HG02571 (cell line): Measurements from ENCODE around the gene TNFRSF9.
A peak's percentile ranks its signal among the peaks of the same experiment; 100 is the strongest.
"Not testable (repeated sequence)": the region's sequence is repeated elsewhere in the genome, so short reads cannot be mapped to it uniquely, and the experiment has no call there.

Experiments used
- ATAC-seq: cut with Tn5 transposase; IDR thresholded peaks from one replicate; pipeline ENCODE4 v1.9.1; 2021; ENCODE audit warnings: mild to moderate bottlenecking, moderate library complexity; ENCODE audit not compliant: unreplicated experiment

TNFRSF9 gene

DNA sequence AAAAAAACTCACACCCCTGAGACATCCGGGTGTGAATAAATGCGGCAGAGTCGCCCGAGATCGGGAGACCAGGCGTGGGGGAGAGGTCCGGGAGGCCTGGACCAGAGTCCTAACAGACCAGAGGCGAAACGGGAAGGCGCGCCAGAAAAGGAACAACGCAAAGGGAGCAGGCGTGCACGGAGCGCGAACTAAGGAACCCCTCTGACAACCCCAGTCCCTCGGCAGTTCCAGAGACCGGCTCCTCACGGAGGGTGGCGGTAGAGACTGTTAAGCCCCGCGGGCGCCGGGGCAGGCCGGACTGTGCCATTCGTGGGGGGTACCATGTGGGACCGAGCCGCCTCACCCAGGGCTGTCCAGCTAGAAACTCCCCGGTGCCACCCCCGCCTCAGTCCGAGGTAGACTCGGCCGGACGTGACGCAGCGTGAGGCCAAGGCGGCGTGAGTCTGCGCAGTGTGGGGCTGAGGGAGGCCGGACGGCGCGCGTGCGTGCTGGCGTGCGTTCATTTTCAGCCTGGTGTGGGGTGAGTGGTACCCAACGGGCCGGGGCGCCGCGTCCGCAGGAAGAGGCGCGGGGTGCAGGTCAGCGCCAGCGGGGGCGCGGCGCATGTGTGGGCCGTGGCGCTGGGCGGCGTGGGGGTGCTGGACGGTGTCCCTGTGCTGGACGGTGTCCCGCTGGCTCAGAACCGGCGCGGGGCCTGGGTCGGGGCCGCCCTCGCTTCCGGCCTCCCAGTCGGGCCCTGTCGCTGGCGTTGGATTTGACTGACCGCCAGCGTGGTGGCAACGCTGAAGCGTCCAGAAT lies 20.8 kb upstream of the TNFRSF9 start, which contains the start of gene PARK7:
Gene PARK7, plus strand, starts transcription at position 496 of the 798 bp plus-strand sequence. CDS start 1,075 bp downstream, outside the sequence.
- ATAC-seq = peak; percentile 96

- ATAC-seq = no peak
These were observed 20.2 kb upstream of the TNFRSF9 start for GRCh38 chr1:7960867-7961215.

DNA sequence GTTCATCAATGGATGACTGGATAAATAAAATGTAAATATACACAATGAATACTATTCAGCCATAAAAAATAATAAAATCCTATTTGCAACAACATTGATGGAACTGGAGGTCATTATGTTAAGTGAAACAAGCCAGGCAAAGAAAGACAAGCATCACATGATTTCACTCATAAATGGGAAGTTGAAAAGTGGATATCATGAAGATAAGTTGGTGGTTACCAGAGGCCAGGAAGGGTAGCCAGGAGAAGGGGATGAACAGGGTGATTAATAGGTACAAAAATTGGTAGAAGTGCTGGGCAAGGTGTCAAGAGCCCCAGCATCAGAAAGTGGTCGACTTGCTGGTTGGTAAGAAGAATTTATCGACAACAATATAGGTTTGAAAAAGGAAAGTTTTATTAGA lies 19.5 kb upstream of the TNFRSF9 start:
- ATAC-seq = no peak

DNA sequence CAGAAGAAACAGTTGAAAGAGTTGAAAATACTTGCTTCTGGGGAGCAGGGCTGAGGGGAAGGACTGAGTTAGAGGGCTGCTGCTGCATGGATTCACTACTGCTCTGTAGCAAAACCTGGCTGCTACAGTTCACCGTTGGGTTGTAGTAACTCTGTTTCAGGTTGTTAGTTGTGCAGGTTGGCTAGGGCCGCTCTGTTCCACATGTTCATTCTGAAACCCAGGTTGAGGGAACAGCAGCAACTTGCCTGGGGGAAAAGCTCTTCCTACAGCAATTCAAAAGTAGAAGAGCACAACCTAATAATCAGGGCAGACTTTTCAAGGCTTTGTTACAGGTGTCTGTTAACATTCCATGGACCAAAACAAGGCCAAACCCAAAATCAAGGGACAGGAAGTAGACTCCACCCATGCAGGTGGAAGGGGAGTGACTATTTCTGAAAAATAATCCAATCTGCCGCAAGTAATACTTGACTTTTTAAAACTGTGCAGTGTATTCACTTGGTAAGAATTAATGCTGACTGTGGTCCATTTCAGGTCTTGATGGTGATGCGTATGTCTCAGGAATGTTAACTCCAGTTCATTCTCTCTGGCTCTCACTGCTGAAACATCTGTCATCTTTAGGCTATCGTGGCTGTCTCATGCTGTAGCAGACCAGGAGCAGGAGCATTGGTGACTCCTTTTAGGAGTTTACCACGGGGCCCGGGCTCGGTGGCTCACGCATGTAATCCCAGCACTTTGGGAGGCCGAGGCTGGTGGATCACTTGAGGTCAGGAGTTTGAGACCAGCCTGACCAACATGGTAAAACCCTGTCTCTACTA lies 15.8 kb upstream of the TNFRSF9 start:
- ATAC-seq = no peak

DNA sequence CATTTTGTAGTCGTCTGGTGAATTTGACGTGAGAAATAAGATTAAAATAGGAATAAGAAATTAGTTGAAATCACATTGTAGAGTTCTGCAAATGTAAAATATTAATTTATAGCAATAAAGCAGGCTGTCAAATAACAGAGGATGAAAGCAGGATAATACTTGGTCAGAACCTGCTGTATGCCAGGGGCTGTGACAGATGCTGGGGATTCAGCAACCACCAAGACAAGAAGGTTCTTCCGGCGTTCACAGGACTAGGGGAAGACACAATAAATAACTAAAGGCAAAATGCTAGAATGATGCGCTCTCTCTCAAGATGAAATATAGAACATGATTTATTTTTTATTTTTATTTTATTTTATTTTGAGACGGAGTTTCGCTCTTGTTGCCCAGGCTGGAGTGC lies 14.0 kb upstream of the TNFRSF9 start:
- no peak for ATAC-seq

DNA sequence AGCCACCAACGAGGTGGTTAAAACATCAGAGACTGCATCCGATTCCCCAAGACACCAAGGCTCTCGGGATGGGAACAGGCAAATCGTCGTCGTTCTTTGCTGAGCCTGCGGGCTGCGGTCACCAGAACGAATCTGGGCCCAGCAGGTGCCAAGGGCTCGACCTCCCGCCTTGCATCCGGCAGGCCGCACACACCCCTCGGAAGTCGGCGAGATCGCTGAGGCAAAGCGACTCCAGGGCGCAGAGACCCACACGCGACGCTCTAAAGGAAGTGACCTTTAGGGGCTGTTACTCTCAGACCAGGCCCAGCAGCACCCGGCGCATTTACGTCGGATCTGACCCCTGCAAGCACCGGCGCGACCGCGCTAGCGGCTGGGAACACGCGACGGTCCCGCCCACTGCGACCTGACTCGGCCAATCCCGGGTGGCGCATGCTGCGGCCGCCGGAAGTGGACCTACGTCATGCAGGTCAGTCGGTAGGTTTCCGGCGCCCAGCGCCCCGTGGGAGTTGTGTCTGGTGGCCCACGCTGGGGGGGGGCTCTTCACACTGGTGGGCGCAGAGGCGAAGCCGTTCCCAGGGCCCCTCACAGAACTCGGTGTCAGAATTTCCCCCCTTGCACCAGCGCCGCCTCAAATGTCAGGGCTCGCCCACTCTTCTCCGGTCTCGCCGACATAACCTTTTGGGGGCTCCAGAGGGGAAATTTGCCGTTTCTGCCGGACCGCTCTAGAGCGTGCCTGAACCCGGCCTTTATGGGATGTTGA lies 13.4 kb upstream of the TNFRSF9 start:
- peak; percentile 97 for ATAC-seq

DNA sequence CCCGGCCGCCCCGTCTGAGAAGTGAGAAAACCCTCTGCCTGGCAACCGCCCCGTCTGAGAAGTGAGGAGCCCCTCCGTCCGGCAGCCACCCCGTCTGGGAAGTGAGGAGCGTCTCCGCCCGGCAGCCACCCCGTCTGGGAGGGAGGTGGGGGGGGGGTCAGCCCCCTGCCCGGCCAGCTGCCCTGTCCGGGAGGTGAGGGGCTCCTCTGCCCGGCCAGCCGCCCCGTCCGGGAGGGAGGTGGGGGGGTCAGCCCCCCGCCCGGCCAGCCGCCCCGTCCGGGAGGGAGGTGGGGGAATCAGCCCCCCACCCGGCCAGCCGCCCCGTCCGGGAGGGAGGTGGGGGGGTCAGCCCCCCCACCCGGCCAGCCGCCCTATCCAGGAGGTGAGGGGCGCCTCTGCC lies 12.2 kb upstream of the TNFRSF9 start:
- not testable (repeated sequence) for ATAC-seq

- ATAC-seq = no peak
These were observed 8.3 kb upstream of the TNFRSF9 start for GRCh38 chr1:7948960-7949359.

DNA sequence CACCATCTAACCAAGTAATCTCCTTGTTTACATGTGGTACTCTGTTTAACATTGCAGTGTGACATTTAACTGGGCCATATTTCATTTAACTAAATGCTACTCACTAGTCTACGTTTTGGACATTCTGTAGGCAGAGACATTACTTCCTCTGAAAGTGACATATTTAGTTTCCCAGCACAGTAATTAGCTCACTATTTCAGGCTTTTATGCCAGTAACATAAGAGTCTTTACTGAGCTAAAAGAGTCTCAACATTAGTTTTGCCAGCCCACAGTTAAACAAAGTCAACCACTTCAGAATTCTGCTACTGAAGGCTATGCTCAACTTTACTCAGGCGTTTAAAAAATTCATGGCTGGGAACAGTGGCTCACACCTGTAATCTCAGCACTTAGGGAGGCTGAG lies 2.6 kb upstream of the TNFRSF9 start:
- no peak for ATAC-seq

GRCh38 chr1:7942214-7942921 lies 1.7 kb upstream of the TNFRSF9 start:
- ATAC-seq = no peak

DNA sequence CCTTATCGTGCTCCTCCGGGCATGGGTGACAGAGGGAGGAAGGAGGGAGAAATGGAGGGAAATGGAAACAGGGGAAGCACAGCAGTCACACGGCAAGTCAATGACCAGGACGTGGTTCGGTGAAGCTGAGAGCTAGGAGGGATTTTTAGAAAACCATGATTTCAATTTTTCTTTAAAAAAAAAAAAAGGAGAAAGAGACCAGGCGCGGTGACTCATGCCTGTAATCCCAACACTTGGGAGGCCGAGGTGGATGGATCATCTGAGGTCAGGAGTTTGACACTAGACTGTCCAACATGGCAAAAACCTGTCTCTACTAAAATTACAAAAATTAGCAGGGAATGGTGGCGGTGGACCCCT lies 776 bp upstream of the TNFRSF9 start:
- ATAC-seq = no peak

DNA sequence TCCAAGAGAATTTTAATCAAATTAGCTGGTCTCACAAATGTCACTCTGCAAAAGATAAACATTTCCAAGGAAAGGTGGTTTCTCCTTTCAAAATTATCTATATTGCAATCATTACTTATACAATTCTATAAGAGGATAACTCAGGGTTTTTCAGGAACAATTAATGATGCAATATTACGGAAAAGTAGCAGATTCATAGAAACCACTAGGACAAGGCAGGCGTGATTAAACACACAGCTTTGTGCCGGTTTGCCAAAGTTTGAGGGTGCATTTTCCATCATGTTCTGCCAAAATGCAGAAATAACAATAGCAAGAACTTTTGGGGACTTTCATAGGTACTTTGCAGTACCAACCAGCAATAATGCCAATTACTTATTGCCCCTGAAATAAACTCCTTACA lies 605 bp downstream of the TNFRSF9 start:
- ATAC-seq = no peak

GRCh38 chr1:7938070-7938469 lies 2.6 kb downstream of the TNFRSF9 start:
- no peak for ATAC-seq

DNA sequence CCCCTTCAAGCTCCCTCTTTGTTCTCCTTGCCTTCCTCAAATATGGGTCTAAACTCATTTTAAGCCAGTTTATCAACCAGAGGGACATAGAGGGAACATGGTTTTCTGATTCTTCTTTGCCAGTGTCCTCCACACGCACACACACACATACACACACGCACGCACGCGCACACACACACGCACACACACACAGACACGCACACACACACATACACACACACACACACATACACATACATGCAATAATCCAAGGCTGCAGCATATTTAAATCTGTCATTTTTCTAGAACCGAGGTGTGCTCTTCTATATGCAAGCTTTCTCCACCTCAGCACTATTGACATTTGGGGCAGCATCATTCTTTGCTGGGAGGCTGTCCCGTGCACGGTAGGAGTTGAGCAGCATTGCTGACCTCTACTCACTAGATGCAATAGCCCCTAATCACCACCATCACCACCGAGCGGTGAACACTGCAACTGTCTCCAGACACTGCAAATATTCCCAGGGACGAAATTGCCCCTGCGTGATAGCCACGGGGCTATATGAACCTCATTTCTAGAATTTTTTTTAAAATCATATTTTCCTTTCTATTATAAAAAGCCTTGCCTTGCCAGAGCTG lies 8.0 kb downstream of the TNFRSF9 start:
- ATAC-seq = no peak

DNA sequence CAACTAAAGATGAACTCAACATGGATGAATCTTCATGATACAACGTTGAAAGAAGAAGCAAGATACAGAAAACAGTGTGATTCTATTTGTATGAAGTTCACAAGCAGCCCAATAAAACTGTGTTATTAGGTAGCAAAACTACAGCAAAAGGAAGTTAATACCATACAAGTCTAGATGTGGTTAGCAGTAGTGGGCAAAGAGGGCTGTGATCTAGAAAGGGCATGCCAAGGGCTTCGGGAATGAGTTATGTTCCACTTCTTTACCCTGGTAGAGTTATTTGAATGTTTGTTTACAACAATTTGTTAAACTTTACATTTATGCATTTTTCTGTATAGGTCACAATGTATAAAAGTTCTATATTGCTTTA lies 9.2 kb downstream of the TNFRSF9 start:
- ATAC-seq = no peak

DNA sequence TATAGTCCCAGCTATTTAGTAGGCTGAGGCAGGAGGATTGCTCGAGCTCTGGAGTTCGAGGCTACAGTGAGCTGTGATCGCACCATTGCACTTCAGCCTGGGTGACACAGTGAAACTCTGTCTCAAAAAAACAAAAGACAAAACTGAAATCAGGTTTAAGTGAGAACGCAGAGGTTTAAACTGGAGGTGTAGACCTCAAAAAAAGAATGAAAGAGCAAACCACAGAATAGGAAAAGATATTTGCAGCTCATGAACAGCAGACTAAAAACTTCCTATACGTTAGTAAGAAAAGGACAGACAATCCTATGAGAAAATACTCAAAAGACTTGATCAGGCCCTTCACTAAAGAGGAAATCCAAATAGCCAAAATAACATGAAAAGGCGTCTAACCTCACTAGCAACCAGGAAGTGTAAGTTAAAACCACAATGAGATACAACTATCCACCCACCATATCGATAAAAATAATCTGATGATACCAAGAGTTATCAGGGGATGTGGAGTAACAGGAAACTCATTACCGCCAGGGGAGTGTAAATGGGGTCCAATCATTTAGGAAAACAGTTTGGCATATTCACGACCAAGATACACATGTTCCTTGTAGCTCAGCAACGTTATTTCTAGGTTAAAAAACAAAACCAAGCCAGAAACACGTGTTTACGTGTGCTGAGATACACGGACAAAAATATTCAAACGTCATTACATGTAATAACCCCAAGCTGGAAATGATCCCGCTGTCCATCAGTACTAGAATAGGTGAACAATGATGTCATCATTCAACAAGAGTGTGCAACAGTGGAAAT lies 9.8 kb downstream of the TNFRSF9 start:
- ATAC-seq = no peak

DNA sequence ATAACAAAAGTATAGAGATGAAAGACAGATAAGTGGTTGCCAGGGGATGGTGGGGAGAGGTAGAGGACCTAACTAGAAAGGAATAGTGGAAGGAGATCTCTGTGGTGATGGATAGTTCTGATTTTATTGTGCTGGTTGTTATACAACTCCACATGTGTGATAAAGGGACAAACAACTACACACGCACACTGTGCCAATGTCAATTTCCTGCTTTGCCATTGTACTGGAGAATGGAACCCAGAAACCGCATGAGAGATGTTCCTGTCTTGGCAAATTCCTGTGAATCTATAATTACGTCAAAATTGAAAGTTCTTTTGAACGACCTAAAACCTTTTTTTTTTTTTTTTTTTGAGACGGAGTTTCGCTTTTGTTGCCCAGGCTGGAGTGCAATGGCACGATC lies 11.0 kb downstream of the TNFRSF9 start:
- no peak for ATAC-seq

- no peak for ATAC-seq
These were observed 12.4 kb downstream of the TNFRSF9 start for GRCh38 chr1:7928247-7928646.

- ATAC-seq = not testable (repeated sequence)
These were observed 13.6 kb downstream of the TNFRSF9 start for GRCh38 chr1:7927061-7927460.

DNA sequence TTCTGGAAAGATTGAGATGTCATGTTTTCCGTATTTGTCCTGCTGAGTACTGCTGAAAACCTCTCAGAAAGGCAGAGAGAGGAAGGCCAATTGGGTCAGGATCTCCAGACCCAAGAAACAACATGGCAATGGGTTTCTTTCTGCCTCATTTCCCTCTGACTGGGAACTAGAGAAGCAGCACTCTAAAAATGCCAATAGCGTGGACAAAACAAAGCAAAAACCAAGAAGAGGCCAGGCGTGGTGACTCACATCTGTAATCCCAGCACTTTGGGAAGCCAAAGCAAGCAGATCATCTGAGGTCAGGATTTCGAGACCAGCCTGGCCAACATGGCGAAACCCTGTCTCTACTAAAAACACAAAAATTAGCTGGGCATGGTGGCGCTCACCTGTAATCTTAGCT lies 18.3 kb downstream of the TNFRSF9 start:
- no peak for ATAC-seq
